GM21381 (cell line): ENCODE data around the gene SBF1.
"Not testable (repeated sequence)": the region's sequence is repeated elsewhere in the genome, so short reads cannot be mapped to it uniquely, and the experiment has no call there.

Source experiments
- ATAC-seq: cut with Tn5 transposase; IDR thresholded peaks from one replicate; pipeline ENCODE4 v1.9.1; 2021; ENCODE audit warnings: mild to moderate bottlenecking, moderate library complexity; ENCODE audit not compliant: unreplicated experiment

The SBF1 gene

DNA sequence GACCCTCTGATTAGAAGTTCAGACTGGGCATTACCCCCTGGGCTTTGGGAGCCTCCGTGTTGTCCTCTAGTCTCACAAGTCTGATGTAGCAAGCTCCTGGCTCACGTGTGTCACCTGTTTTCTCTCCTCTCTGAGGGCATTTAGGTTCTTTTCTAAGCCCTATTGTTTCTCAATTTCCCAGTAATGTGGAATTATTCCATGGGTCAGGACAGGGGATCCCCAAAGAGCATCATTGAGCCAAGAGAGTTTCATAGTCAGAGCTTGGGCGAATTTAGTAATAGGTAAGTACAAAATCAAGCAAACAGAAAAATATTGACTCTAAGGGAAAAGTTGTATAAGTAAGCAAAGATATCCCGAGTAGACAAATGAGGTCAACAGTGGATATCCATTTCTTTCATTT is 74.4 kb downstream of the SBF1 start:
- ATAC-seq: no peak

DNA sequence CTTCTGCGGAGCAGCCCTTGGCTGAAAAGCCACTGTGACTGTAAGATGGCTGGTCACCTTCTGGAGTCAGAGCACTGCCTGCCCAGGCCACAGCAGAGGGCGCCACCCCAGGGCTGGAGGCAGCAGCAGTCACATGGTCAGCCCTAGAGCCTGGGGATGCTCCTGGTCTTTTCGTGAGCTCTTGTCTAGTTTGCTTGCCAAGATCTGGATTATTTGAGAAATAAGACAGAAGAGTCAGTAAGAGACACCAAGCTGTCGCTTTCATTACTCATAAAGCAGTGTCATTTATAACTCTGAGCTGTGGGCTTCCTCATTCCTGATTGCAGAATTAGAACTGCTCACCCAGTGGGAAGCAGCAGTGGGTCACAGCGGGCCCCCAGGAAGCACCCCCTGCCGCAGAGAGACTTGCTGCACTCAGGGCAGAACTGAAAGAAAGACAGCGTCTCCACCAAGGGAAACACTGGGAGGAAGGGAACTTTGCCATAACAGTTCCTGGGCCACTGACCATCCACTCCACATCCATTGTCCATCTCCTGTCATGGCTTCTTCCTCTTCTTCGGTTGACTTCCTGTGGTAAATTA is 75.0 kb downstream of the SBF1 start:
- ATAC-seq: no peak

- no peak for ATAC-seq
Observed at GRCh38 chr22:50398831-50399648, 75.8 kb downstream of the SBF1 start.

GRCh38 chr22:50397371-50398060 is 77.3 kb downstream of the SBF1 start:
- not testable (repeated sequence) for ATAC-seq

DNA sequence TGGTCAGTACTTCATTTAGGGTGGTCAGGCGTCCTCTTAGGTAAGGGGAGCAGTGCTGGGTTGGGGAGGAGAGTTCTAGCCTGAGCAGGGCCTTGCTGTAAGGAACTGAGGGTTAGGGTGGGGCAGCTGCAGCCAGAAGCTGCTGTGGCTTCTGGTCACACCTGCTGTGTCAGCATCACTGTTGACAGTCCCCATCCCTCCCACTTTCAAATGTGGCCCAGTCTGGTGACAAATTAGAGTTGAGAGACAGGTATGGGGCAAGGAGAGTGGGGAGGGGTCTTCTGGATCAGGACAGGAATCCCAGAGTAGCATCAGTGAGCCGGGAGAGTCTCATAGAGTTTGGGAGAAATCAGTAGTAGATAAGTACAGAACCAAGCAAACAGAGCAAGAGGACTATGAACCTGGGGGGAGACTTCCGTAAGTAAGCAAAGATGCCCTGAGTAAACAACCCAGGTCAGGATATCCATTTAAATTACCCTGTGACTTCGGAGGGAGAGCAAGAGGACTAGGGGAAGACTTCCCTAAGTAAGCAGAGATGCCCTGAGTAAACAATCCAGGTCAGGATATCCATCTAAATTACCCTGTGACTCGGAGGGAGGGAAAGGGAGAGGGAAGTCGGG is 78.0 kb downstream of the SBF1 start:
- no peak for ATAC-seq
